SK-N-SH (cell line): Measurements from ENCODE around the gene PTPRD. TPM values are rescaled to one million over a fixed set of nuclear protein-coding genes. Genes with fewer than 3 reads are reported as not detected.

ENCODE experiments used
- CTCF ChIA-PET: fragments of 300-600, 350-600 bp; formaldehyde crosslinking; extraction: SDS; loops from one replicate; lab custom pipeline; 2021; lab: Yijun Ruan, JAX
- POLR2A ChIA-PET: fragments of 350-600 bp; sonication (Branson Sonifier 250); formaldehyde crosslinking; extraction: SDS; loops from one replicate; lab custom pipeline; 2020; ENCODE audit warnings: antibody characterized with exemption, inconsistent platforms; lab: Yijun Ruan, JAX
- DNase-seq: peaks from one replicate; pipeline ENCODE4 v3.0.0; 2012
- H2AFZ ChIP-seq: fragments of 200-600 bp; sonication (generic); 2 replicates; pipeline ENCODE4 v1.8.1; 2016; ENCODE audit warnings: antibody characterized with exemption, mild to moderate bottlenecking, low read depth
- H3F3A ChIP-seq: fragments of 200-600 bp; sonication (generic); replicated peaks from 2 replicates; pipeline ENCODE3; 2016; ENCODE audit warnings: antibody characterized with exemption, mild to moderate bottlenecking; ENCODE audit not compliant: insufficient read depth
- H3K27ac ChIP-seq, 2 experiments: fragments of 200-500 bp in 1 of 2; fragments of 200-600 bp in 1 of 2; sonication (Bioruptor generic) in 1 of 2; sonication (generic), shearing (Covaris generic) in 1 of 2; 2 replicates each; pipeline versions ENCODE4 v1.5.1 to v1.6.1; 2014 to 2016; ENCODE audit warnings: low read depth in 2 of 2, inconsistent platforms in 1 of 2, low read length in 1 of 2, mild to moderate bottlenecking in 1 of 2, mixed read lengths in 1 of 2
- H3K27me3 ChIP-seq: fragments of 200-600 bp; sonication (generic), shearing (Covaris generic); 2 replicates; pipeline ENCODE4 v1.6.1; 2016; ENCODE audit warnings: mixed run types; ENCODE audit not compliant: insufficient read depth
- H3K36me3 ChIP-seq, 2 experiments: fragments of 200-500 bp in 1 of 2; fragments of 200-600 bp in 1 of 2; sonication (Bioruptor generic) in 1 of 2; sonication (generic) in 1 of 2; replicated peaks in 1 of 2; 2 replicates each; pipeline versions ENCODE3 to v1.5.1; 2014 to 2016; ENCODE audit warnings: low read length in 1 of 2, mild to moderate bottlenecking in 1 of 2; ENCODE audit not compliant: insufficient read depth in 2 of 2, control insufficient read depth in 1 of 2
- H3K4me1 ChIP-seq, 2 experiments: fragments of 200-500 bp in 1 of 2; fragments of 200-600 bp in 1 of 2; sonication (Bioruptor generic) in 1 of 2; sonication (generic), shearing (Covaris generic) in 1 of 2; 2 replicates each; pipeline versions ENCODE4 v1.5.1 to v1.6.1; 2014 to 2016; ENCODE audit warnings: low read depth in 1 of 2, low read length in 1 of 2, mixed run types in 1 of 2; ENCODE audit not compliant: insufficient read depth in 2 of 2, control insufficient read depth in 1 of 2
- H3K4me2 ChIP-seq: fragments of 200-600 bp; sonication (generic), shearing (Covaris generic); 2 replicates; pipeline ENCODE4 v1.6.1; 2017; ENCODE audit warnings: mixed run types
- H3K4me3 ChIP-seq, 2 experiments: fragments of 200-500 bp in 1 of 2; fragments of 200-600 bp in 1 of 2; sonication (Bioruptor generic) in 1 of 2; sonication (generic), shearing (Covaris generic) in 1 of 2; 2 replicates each; pipeline versions ENCODE4 v1.5.1 to v1.8.1; 2014 to 2016; ENCODE audit warnings: low read depth in 2 of 2, inconsistent platforms in 1 of 2, low read length in 1 of 2, mild to moderate bottlenecking in 1 of 2, mixed read lengths in 1 of 2, moderate library complexity in 1 of 2
- H3K79me2 ChIP-seq: fragments of 200-600 bp; sonication (generic); 2 replicates; pipeline ENCODE4 v1.8.1; 2017; ENCODE audit warnings: mild to moderate bottlenecking; ENCODE audit not compliant: insufficient read depth
- H3K9ac ChIP-seq: fragments of 200-600 bp; sonication (generic); 2 replicates; pipeline ENCODE4 v1.6.1; 2017; ENCODE audit warnings: mixed run types
- H3K9me2 ChIP-seq: fragments of 200-600 bp; sonication (generic); 2 replicates; pipeline ENCODE4 v1.6.1; 2017; ENCODE audit warnings: mixed run types
- H3K9me3 ChIP-seq: fragments of 200-600 bp; sonication (generic); 2 replicates; pipeline ENCODE4 v1.6.1; 2017; ENCODE audit warnings: mixed run types, mild to moderate bottlenecking, moderate library complexity
- H4K20me1 ChIP-seq: fragments of 200-600 bp; sonication (generic); 2 replicates; pipeline ENCODE4 v1.6.1; 2017; ENCODE audit warnings: mild to moderate bottlenecking, mixed run types; ENCODE audit not compliant: insufficient read depth
- FOXM1 ChIP-seq: IDR thresholded peaks from 2 replicates; pipeline ENCODE4 v1.4.0; 2012; ENCODE audit warnings: low read depth, mild to moderate bottlenecking
- GABPA ChIP-seq: IDR thresholded peaks from 2 replicates; pipeline ENCODE4 v1.4.0; 2012; ENCODE audit warnings: low read depth, mild to moderate bottlenecking
- JUND ChIP-seq: IDR thresholded peaks from 2 replicates; pipeline ENCODE4 v1.4.0; 2012
- MEF2A ChIP-seq: IDR thresholded peaks from 2 replicates; pipeline ENCODE4 v1.4.0; 2012; ENCODE audit warnings: low read depth, borderline replicate concordance
- MXI1 ChIP-seq: IDR thresholded peaks from 2 replicates; pipeline ENCODE4 v1.6.1; 2012; ENCODE audit warnings: mild to moderate bottlenecking, low read depth, low read length, improper control_type of control experiment
- NFIC ChIP-seq: IDR thresholded peaks from 2 replicates; pipeline ENCODE4 v1.4.0; 2012; ENCODE audit warnings: borderline replicate concordance
- POLR2AphosphoS5 ChIP-seq: IDR thresholded peaks from 2 replicates; pipeline ENCODE4 v1.6.1; 2012; ENCODE audit warnings: low read depth, low read length
- RXRA ChIP-seq: IDR thresholded peaks from 2 replicates; pipeline ENCODE4 v1.4.0; 2012; ENCODE audit warnings: low read depth, mild to moderate bottlenecking, borderline replicate concordance
- SIN3A ChIP-seq: IDR thresholded peaks from 2 replicates; pipeline ENCODE4 v1.6.1; 2012; ENCODE audit warnings: low read depth, mild to moderate bottlenecking, low read length, moderate library complexity, borderline replicate concordance
- TAF1 ChIP-seq: IDR thresholded peaks from 2 replicates; pipeline ENCODE4 v1.6.1; 2012; ENCODE audit warnings: low read depth, mild to moderate bottlenecking, low read length, moderate library complexity, borderline replicate concordance
- TEAD4 ChIP-seq: IDR thresholded peaks from 2 replicates; pipeline ENCODE4 v1.4.0; 2012; ENCODE audit warnings: mild to moderate bottlenecking, borderline replicate concordance; ENCODE audit not compliant: insufficient read depth
- YY1 ChIP-seq: IDR thresholded peaks from 2 replicates; pipeline ENCODE4 v1.4.0; 2012; ENCODE audit warnings: low read depth, mild to moderate bottlenecking
- WGBS: methylation state at CpG from one replicate; pipeline ENCODE4 v1.1.6; 2017; ENCODE audit warnings: low lambda C conversion rate; 5-methylcytosine and 5-hydroxymethylcytosine counted together
- polyA plus RNA-seq, 3 experiments: library from polyadenylated mRNA; depleted of rRNA; stranded (reverse); fragments of >200 nt; gene quantifications; 2 replicates each; pipeline ENCODE4 v1.2.3, GENCODE V29; 2012
- TF ChIP-seq, protein P1 (sequence below): IDR thresholded peaks from 2 replicates; pipeline ENCODE4 v1.4.0; 2012; ENCODE audit warnings: low read depth, borderline replicate concordance
- TF ChIP-seq, protein P2 (sequence below): fragments of 150-350 bp; IDR thresholded peaks from 2 replicates; pipeline ENCODE4 v1.6.1; 2017; ENCODE audit warnings: antibody characterized with exemption, low read length, low read depth, borderline replicate concordance
- TF ChIP-seq, protein P3 (sequence below): fragments of 150-350 bp; IDR thresholded peaks from 2 replicates; pipeline ENCODE4 v1.6.1; 2016; ENCODE audit warnings: mild to moderate bottlenecking, low read depth, low read length
- TF ChIP-seq, protein P4 (sequence below): IDR thresholded peaks from 2 replicates; pipeline ENCODE4 v1.4.0; 2012; ENCODE audit warnings: low read depth

Gene PTPRD
- polyA plus RNA-seq, 1 of the 3 experiments (the other 2 are of a cell fraction) = 0.15 TPM

DNA sequence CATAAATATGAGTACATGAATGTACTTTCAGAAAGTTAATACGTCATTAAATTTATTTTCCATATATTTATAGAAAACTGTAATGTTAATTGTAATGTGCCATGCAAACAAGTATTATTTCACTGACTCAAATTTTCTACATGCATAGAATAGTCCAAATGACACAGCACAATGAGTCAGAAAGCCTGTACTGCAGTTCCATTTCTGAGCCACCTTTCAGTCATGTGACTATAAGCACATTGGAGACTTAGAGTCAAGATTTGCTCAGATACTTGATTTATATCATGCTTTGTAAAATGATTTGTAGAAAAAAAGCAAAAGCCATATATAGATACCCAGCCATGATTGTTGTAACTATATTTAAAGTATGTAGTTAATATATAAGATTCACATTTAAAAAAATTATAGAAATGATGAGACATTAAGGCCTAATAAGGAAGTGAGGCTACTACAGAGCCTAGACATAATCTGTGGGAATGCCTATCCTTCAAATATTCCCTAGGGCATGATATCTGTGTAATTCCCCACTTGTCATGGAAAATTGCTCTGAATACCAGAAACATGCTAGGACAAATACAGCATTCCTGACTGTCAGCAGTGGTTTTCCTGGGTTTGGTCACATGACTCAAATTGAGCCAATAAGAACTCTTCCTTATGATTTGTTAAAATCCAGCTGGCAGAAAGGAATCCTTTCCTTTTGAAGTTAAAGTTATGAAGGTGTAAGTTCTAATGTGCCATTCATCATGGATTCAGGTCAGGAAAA is 50.0 kb downstream of the PTPRD start:
- Histone ChIP-seq H2AFZ (peak overlapping the region; percentile 33; the same call in 1 of the 2 replicates), H3K36me3 (no peaks in the 10 kb centered on the region), H3K4me1 (no peaks in the 10 kb centered on the region), H3K4me3 (no peak overlapping the region), H3K4me2 (no peak overlapping the region), H3K27ac (no peak overlapping the region), H3K9me2 (no peaks in the 10 kb centered on the region), H3F3A (no peaks in the 10 kb centered on the region), H4K20me1 (no peaks in the 10 kb centered on the region), H3K79me2 (no peaks in the 10 kb centered on the region), H3K9me3 (no peaks in the 10 kb centered on the region), H3K9ac (no peak overlapping the region), H3K27me3 (no peaks in the 10 kb centered on the region)
- TF ChIP-seq, protein P1, sequence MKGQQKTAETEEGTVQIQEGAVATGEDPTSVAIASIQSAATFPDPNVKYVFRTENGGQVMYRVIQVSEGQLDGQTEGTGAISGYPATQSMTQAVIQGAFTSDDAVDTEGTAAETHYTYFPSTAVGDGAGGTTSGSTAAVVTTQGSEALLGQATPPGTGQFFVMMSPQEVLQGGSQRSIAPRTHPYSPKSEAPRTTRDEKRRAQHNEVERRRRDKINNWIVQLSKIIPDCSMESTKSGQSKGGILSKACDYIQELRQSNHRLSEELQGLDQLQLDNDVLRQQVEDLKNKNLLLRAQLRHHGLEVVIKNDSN = 0 out of 2 replicates have a peak, but pooled peaks have one; percentile 27
- no peak for TF ChIP-seq RXRA
- ChIA-PET POLR2A (no interaction called here), CTCF (no interaction called here)
- WGBS = 0% methylated on average over 1 of the region's 1 CpG
- DNase-seq = no peak

DNA sequence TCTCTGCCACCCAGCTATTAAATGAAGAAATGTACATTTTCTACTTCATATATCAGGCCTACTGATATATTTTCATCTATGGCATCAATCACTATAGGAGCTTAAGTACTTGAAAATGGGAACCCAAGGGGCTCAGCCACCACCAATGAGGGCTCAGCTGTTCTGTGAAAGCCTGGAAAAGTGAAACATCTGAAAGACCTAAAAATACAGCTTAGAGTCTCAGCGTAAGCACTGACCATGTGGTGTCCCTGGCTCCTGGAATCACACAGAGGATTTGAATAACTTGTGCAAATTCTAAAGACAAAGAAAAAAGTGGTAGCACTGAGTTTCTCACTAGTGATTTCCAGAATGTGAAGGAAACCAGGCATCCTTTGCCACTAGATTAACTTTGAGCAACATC is 64.5 kb downstream of the PTPRD start:
- TF ChIP-seq POLR2AphosphoS5 = no peak
- TF ChIP-seq RXRA = no peak
- TF ChIP-seq JUND = no peak
- no peak for TF ChIP-seq YY1
- TF ChIP-seq, protein P2, sequence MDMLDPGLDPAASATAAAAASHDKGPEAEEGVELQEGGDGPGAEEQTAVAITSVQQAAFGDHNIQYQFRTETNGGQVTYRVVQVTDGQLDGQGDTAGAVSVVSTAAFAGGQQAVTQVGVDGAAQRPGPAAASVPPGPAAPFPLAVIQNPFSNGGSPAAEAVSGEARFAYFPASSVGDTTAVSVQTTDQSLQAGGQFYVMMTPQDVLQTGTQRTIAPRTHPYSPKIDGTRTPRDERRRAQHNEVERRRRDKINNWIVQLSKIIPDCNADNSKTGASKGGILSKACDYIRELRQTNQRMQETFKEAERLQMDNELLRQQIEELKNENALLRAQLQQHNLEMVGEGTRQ = no peak
- no peak for DNase-seq
- ChIA-PET CTCF (no interaction called here), POLR2A (no interaction called here)
- Histone ChIP-seq H3K27ac (no peak overlapping the region), H3K4me3 (no peak overlapping the region), H3K4me2 (no peak overlapping the region), H3K9me2 (no peaks in the 10 kb centered on the region), H3K79me2 (no peaks in the 10 kb centered on the region), H3K9ac (no peak overlapping the region), H4K20me1 (no peaks in the 10 kb centered on the region), H3K4me1 (no peaks in the 10 kb centered on the region), H3K36me3 (no peaks in the 10 kb centered on the region), H3F3A (no peaks in the 10 kb centered on the region), H3K27me3 (no peaks in the 10 kb centered on the region), H2AFZ (no peak overlapping the region), H3K9me3 (no peaks in the 10 kb centered on the region)
- WGBS = 4% methylated on average over 1 of the region's 1 CpG

GRCh38 chr9:10538073-10538472 is 74.7 kb downstream of the PTPRD start:
- WGBS = 2% methylated on average over 2 of the region's 2 CpGs
- H3K4me3 ChIP-seq = no peak overlapping the region
- no peaks in the 10 kb centered on the region for H3K4me1 ChIP-seq
- no peak overlapping the region for H3K27ac ChIP-seq
- no peak overlapping the region for H3K4me2 ChIP-seq
- no peak overlapping the region for H2AFZ ChIP-seq
- no peaks in the 10 kb centered on the region for H3K9me2 ChIP-seq
- no peaks in the 10 kb centered on the region for H3K36me3 ChIP-seq
- no peaks in the 10 kb centered on the region for H3K9me3 ChIP-seq
- no peak overlapping the region for H3K9ac ChIP-seq
- ChIA-PET POLR2A (no interaction called here), CTCF (interaction anchor here (0.5 to 1.4 kb wide), 2 partner anchors 20 to 1793 kb away, joined by 3 read pairs; no protein-coding TSS in a partner anchor)
- no peaks in the 10 kb centered on the region for H4K20me1 ChIP-seq
- H3F3A ChIP-seq = no peaks in the 10 kb centered on the region
- no peaks in the 10 kb centered on the region for H3K79me2 ChIP-seq
- DNase-seq = no peak
- no peaks in the 10 kb centered on the region for H3K27me3 ChIP-seq
- no peak for TF ChIP-seq SIN3A
- no peak for TF ChIP-seq TEAD4
- TF ChIP-seq MEF2A = no peak
- TF ChIP-seq MXI1 = no peak
- TF ChIP-seq NFIC = no peak
- TF ChIP-seq GABPA = no peak
- TF ChIP-seq, protein P3, sequence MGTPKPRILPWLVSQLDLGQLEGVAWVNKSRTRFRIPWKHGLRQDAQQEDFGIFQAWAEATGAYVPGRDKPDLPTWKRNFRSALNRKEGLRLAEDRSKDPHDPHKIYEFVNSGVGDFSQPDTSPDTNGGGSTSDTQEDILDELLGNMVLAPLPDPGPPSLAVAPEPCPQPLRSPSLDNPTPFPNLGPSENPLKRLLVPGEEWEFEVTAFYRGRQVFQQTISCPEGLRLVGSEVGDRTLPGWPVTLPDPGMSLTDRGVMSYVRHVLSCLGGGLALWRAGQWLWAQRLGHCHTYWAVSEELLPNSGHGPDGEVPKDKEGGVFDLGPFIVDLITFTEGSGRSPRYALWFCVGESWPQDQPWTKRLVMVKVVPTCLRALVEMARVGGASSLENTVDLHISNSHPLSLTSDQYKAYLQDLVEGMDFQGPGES = no peak
- TF ChIP-seq TAF1 = no peak
- TF ChIP-seq, protein P4, sequence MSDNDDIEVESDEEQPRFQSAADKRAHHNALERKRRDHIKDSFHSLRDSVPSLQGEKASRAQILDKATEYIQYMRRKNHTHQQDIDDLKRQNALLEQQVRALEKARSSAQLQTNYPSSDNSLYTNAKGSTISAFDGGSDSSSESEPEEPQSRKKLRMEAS = no peak
- TF ChIP-seq, protein P1 = no peak
- no peak for TF ChIP-seq FOXM1
